GM18498 (cell line): Measurements from ENCODE around the gene PCED1B.
A peak's percentile ranks its signal among the peaks of the same experiment; 100 is the strongest.
"Not testable (repeated sequence)": the region's sequence is repeated elsewhere in the genome, so short reads cannot be mapped to it uniquely, and the experiment has no call there.

Source experiments
- ATAC-seq: cut with Tn5 transposase; IDR thresholded peaks from one replicate; pipeline ENCODE4 v1.9.1; 2021; ENCODE audit warnings: mild to moderate bottlenecking, moderate library complexity; ENCODE audit not compliant: unreplicated experiment

The PCED1B gene

GRCh38 chr12:47268501-47269454 is 189.4 kb downstream of the PCED1B start:
- ATAC-seq: peak; percentile 83

- ATAC-seq: no peak
Measured at GRCh38 chr12:47269916-47270315, 190.5 kb downstream of the PCED1B start.

- no peak for ATAC-seq
Measured at GRCh38 chr12:47270782-47271664, 191.6 kb downstream of the PCED1B start.

GRCh38 chr12:47271800-47272239 is 192.4 kb downstream of the PCED1B start:
- ATAC-seq: no peak

GRCh38 chr12:47272412-47273190 is 193.2 kb downstream of the PCED1B start:
- no peak for ATAC-seq

- no peak for ATAC-seq
Measured at GRCh38 chr12:47273191-47273626, 193.8 kb downstream of the PCED1B start.

GRCh38 chr12:47274760-47275159 is 195.3 kb downstream of the PCED1B start:
- no peak for ATAC-seq

- ATAC-seq: no peak
Measured at GRCh38 chr12:47276253-47276620, 196.8 kb downstream of the PCED1B start.

GRCh38 chr12:47276621-47277309 is 197.3 kb downstream of the PCED1B start:
- ATAC-seq: peak; percentile 98

- ATAC-seq: no peak
Measured at GRCh38 chr12:47277972-47278448, 198.6 kb downstream of the PCED1B start.

- ATAC-seq: not testable (repeated sequence)
Measured at GRCh38 chr12:47279758-47280157, 200.3 kb downstream of the PCED1B start.

- ATAC-seq: no peak
Measured at GRCh38 chr12:47280543-47281300, 201.3 kb downstream of the PCED1B start.

- ATAC-seq: no peak
Measured at GRCh38 chr12:47281667-47282171, 202.3 kb downstream of the PCED1B start.

- no peak for ATAC-seq
Measured at GRCh38 chr12:47282206-47282605, 202.8 kb downstream of the PCED1B start.
